DOHH2 (cell line): ENCODE results near the gene C1orf105.

Experiments
- CTCF ChIP-seq: fragments of 200-600 bp; sonication (generic); IDR thresholded peaks from one replicate; pipeline ENCODE4 v1.5.1; 2014; ENCODE audit warnings: antibody characterized with exemption, mild to moderate bottlenecking, low read depth, low read length; ENCODE audit not compliant: poor library complexity, severe bottlenecking
- EZH2phosphoT487 ChIP-seq: fragments of 200-600 bp; sonication (generic); IDR thresholded peaks from 2 replicates; pipeline ENCODE4 v1.6.1; 2017; ENCODE audit warnings: borderline replicate concordance, mild to moderate bottlenecking, antibody characterized with exemption, low read length, moderate library complexity, mixed read lengths

- no peak for TF ChIP-seq CTCF
- no peak for TF ChIP-seq EZH2phosphoT487
Observed at GRCh38 chr1:172384656-172385055, 35.8 kb upstream of the C1orf105 start.
